K562 (cell line): ENCODE data around the gene APCDD1L. TPM values are rescaled to one million over a fixed set of nuclear protein-coding genes. Genes with fewer than 3 reads are reported as not detected.

Experiments used
- ATAC-seq: fragments of 200-7000 bp; cut with Tn5 transposase; 3 replicates; pipeline ENCODE4 v1.9.1; 2020; ENCODE audit warnings: moderate library complexity
- BruUV-seq: library from RNA; stranded (reverse); fragments of 400-500 nt; replicated peaks from 2 replicates; lab custom pipeline; 2021; lab: Mats Ljungman, UMichigan
- CTCF ChIA-PET: fragments of 300-600 bp; formaldehyde crosslinking; extraction: SDS; loops from one replicate; lab custom pipeline; 2021; ENCODE audit warnings: low intra/inter-chr PET ratio; lab: Yijun Ruan, JAX
- POLR2A ChIA-PET: fragments of 300-600, 350-650 bp; sonication (Branson Sonifier 250); formaldehyde crosslinking; extraction: SDS; loops from one replicate; lab custom pipeline; 2021; ENCODE audit warnings: antibody characterized with exemption, inconsistent platforms; lab: Yijun Ruan, JAX
- DNase-seq, 4 experiments: peaks; one replicate each; pipeline versions ENCODE4 v3.0.0 to v3.0.0-alpha.2; 2011 to 2018; ENCODE audit warnings: low spot score in 3 of 4, mixed read lengths in 3 of 4; ENCODE audit errors: extremely low read depth in 1 of 4
- FAIRE-seq: peaks from 2 replicates; lab custom pipeline; 2011; peaks lifted over from hg19 to GRCh38; lab: Jason Lieb, UNC
- H2AFZ ChIP-seq: 2 replicates; pipeline ENCODE4 v1.6.0; 2011; ENCODE audit warnings: low read depth, low read length, control low read depth, inconsistent platforms
- H3K27ac ChIP-seq: fragments of 200-600 bp; 3 replicates; pipeline ENCODE4 v1.8.0; 2011; ENCODE audit warnings: low read depth, mild to moderate bottlenecking, control low read depth, inconsistent platforms, low read length, moderate library complexity, mixed read lengths; ENCODE audit errors: extremely low read depth
- H3K27me3 ChIP-seq, 2 experiments: fragments of 300-600 bp in 1 of 2; 2 replicates in 1 of 2; 3 replicates in 1 of 2; pipeline versions ENCODE4 v1.6.0 to v1.8.0; 2011; ENCODE audit warnings: inconsistent platforms in 2 of 2, low read length in 2 of 2, mild to moderate bottlenecking in 1 of 2, mixed read lengths in 1 of 2, moderate library complexity in 1 of 2; ENCODE audit not compliant: control insufficient read depth in 2 of 2, insufficient read depth in 2 of 2
- H3K36me3 ChIP-seq: fragments of 300-600 bp; 3 replicates; pipeline ENCODE4 v1.8.0; 2011; ENCODE audit warnings: mild to moderate bottlenecking, low read length, inconsistent platforms; ENCODE audit not compliant: control insufficient read depth, insufficient read depth
- H3K4me1 ChIP-seq, 2 experiments: fragments of 200-600 bp in 1 of 2; replicated peaks in 1 of 2; 2 replicates in 1 of 2; 3 replicates in 1 of 2; pipeline versions ENCODE4 v1.5.1 to v1.8.0; 2011; ENCODE audit warnings: inconsistent platforms in 2 of 2, low read length in 2 of 2, mild to moderate bottlenecking in 1 of 2, mixed read lengths in 1 of 2, moderate library complexity in 1 of 2; ENCODE audit not compliant: control insufficient read depth in 2 of 2, insufficient read depth in 2 of 2
- H3K4me2 ChIP-seq: 2 replicates; pipeline ENCODE4 v1.6.1; 2011; ENCODE audit warnings: low read length, control low read depth, inconsistent platforms, mixed read lengths; ENCODE audit not compliant: insufficient read depth
- H3K4me3 ChIP-seq: fragments of 200-600 bp; sonication (generic), shearing (Covaris generic); 2 replicates; pipeline ENCODE4 v1.5.1; 2016; ENCODE audit warnings: control low read depth, inconsistent platforms
- H3K79me2 ChIP-seq: fragments of 200-600 bp; 3 replicates; pipeline ENCODE4 v1.8.0; 2011; ENCODE audit warnings: low read length, inconsistent platforms; ENCODE audit not compliant: control insufficient read depth, insufficient read depth
- H3K9ac ChIP-seq, 2 experiments: 2 replicates each; pipeline versions ENCODE4 v1.6.0 to v1.6.1; 2011; ENCODE audit warnings: low read depth in 2 of 2, low read length in 2 of 2, control low read depth in 1 of 2, inconsistent platforms in 1 of 2, mild to moderate bottlenecking in 1 of 2, mixed read lengths in 1 of 2; ENCODE audit not compliant: insufficient read depth in 1 of 2
- H3K9me1 ChIP-seq: one replicate; pipeline ENCODE4 v1.6.0; 2011; ENCODE audit warnings: inconsistent platforms, mild to moderate bottlenecking, low read length, moderate library complexity; ENCODE audit not compliant: control insufficient read depth, insufficient read depth
- H3K9me3 ChIP-seq: replicated peaks from 2 replicates; pipeline ENCODE4 v1.5.1; 2011; ENCODE audit warnings: low read depth, low read length, inconsistent platforms; ENCODE audit not compliant: control insufficient read depth, insufficient read depth
- H4K20me1 ChIP-seq: replicated peaks from 2 replicates; pipeline ENCODE4 v1.6.1; 2011; ENCODE audit warnings: low read length, inconsistent platforms, mixed read lengths; ENCODE audit not compliant: control insufficient read depth, insufficient read depth
- ADNP ChIP-seq: fragments of 200-800 bp; sonication (Bioruptor generic); IDR thresholded peaks from 2 replicates; pipeline ENCODE4 v1.6.1; 2016; ENCODE audit warnings: missing genetic modification characterization, missing compliant biosample characterization
- COPS2 ChIP-seq: fragments of 450-650 bp; conservative IDR thresholded peaks from 2 replicates; pipeline ENCODE4 v1.6.1; 2016; ENCODE audit warnings: mild to moderate bottlenecking, moderate library complexity
- DPF2 ChIP-seq: fragments of 450-650 bp; IDR thresholded peaks from 2 replicates; pipeline ENCODE4 v1.6.1; 2016
- PYGO2 ChIP-seq: fragments of 450-650 bp; IDR thresholded peaks from 2 replicates; pipeline ENCODE4 v1.6.1; 2016; ENCODE audit warnings: mild to moderate bottlenecking, missing genetic modification characterization, moderate library complexity, missing compliant biosample characterization
- SOX6 ChIP-seq: fragments of 450-650 bp; IDR thresholded peaks from 2 replicates; pipeline ENCODE4 v1.6.1; 2014; ENCODE audit warnings: mild to moderate bottlenecking
- WGBS: fragments of 100-300 bp; shearing (Covaris generic); methylation state at CpG from one replicate; pipeline ENCODE4 v1.1.6; 2016; ENCODE audit warnings: low coverage, mixed read lengths; ENCODE audit not compliant: insufficient coverage; ENCODE audit errors: missing lambda C conversion rate; 5-methylcytosine and 5-hydroxymethylcytosine counted together
- in situ Hi-C: fragments of 300-500 bp; cut with MboI; formaldehyde crosslinking; loops from 4 replicates; pipeline ENCODE4 v1.15.0; 2018; ENCODE audit warnings: inconsistent platforms, mixed read lengths
- intact Hi-C: fragments of 100-400 bp; cut with micrococcal nuclease; formaldehyde crosslinking; loops from 2 replicates; pipeline ENCODE4 v1.14.2; 2022
- polyA plus RNA-seq, 8 experiments: library from polyadenylated mRNA; depleted of rRNA in 4 of 8; stranded (reverse) in 5 of 8; unstranded in 3 of 8; fragments of >200 nt; fragmentation: Nextera tagmentation in 2 of 8; fragmentation: Illumina TruSeq in 1 of 8; extraction: Ambion mirVana in 2 of 8; extraction: Trizol in 1 of 8; gene quantifications; 2 replicates each; pipeline versions ENCODE4 v1.2.1 to v1.2.3, GENCODE V29; 2011 to 2014; ENCODE audit warnings: inconsistent platforms in 1 of 8, missing spikeins in 1 of 8
- total RNA-seq, 7 experiments: library from RNA; depleted of rRNA in 6 of 7; stranded (reverse); fragments of >200 nt in 6 of 7; fragmentation: Illumina TruSeq in 2 of 7; extraction: Trizol in 2 of 7; gene quantifications; 2 replicates each; pipeline versions ENCODE4 v1.2.1 to v1.2.3, GENCODE V29; 2011 to 2021; ENCODE audit warnings: low replicate concordance in 1 of 7

Gene APCDD1L
- total and polyA plus RNA-seq, 9 of the 15 experiments (the other 6 are each of a cell fraction or from before 2014, with no cell fraction given): not detected

DNA sequence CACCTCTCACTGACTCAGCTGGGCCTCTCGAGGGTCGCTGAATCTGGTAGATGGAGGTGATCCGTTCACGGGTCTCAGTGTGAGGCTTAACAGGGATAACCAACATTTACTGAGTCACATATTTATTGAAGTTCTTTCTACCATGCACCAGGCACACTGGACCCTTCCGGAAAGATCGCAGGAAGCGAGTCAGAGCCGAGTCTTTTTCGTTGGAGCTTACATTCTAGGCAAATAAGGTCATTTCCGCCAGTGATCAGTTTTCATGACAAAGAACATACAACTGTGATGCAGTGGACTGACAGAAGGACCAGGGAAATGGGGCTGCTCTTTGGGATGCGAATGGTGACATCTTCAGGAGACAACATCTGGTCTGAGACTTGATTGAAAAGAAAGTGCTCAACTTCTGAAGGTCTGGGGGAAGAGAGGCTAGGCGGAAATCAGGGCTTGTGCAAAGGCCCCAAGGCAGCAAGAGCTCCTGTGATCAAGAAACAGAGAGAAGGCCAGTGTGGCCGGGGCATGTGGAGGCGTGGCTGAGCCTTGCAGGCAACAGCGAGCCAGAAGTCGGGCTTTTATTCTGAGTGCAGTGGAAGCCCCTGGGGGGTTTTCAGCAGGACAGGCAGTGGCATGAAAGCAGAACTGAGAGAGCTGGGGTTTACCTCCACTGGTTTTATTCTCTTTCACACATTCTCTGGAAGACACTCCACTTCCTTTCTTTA, 56.7 kb downstream of the APCDD1L start:
- POLR2A ChIA-PET: interaction anchor here (0.7 to 1.3 kb wide), 2 partner anchors 17 to 26 kb away, joined by 3 to 4 read pairs; no protein-coding TSS in a partner anchor
- Histone ChIP-seq H3K9me1 (peaks cover 4% of the 10 kb centered on the region), H4K20me1 (0 out of 2 replicates have a peak, but pooled peaks cover 3% of the 10 kb centered on the region), H3K4me2 (no peak overlapping the region), H3K27ac (no peak overlapping the region), H3K4me3 (no peak overlapping the region), H2AFZ (no peak overlapping the region), H3K27me3 (peaks cover 0 to 4% of the 10 kb centered on the region in 2 experiments; a peak in 2 of 5 replicates), H3K4me1 (peaks cover 0 to 7% of the 10 kb centered on the region in 2 experiments; a peak in 1 of 5 replicates), H3K9ac (no peak overlapping the region), H3K9me3 (no peaks in the 10 kb centered on the region), H3K36me3 (no peaks in the 10 kb centered on the region), H3K79me2 (no peaks in the 10 kb centered on the region)
- FAIRE-seq: no peak
- intact Hi-C loops (no loop called here), in situ Hi-C loops (no loop called here)
- no peak for TF ChIP-seq DPF2
- WGBS: 56% methylated on average over 16 of the region's 16 CpGs
- CTCF ChIA-PET: interaction anchor here (0.8 kb wide), 1 partner anchor 222 kb away, joined by 3 read pairs; no protein-coding TSS in a partner anchor
- no peak for ATAC-seq
- no peak for DNase-seq
- no TSS peak for BruUV-seq

DNA sequence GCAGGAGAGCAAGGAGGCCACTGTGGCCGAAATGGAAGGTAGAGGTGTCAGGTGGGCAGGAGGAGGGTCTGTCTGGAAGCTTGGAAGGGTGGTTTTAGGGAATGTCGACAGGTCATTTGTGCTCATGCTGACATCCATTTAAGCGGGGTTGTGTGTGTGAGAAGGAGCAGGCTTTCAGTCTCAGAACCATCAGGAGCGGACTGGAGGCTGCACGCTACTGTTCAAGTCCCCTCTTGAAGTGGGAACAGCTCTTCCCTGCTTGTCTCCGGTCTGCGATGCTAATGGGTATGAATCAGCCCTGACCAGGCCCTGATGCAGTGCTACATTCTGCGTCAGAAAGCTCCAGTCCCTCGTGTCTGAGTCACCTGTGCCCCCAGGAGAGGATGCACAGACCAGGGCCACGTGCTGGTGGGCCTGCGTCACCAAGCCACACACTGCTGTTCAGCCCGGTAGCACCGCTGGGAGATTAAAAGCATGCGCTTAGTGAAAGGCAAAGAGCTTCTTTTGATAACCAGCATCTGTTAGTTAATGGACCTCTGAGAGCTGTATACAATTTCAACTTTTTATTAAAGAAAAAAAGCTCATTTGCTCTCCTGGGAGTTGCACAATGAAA, 58.0 kb downstream of the APCDD1L start:
- FAIRE-seq: no peak
- ChIA-PET CTCF (no interaction called here), POLR2A (interaction anchor here (0.5 to 0.6 kb wide), 2 partner anchors 27 to 323 kb away, joined by 3 to 4 read pairs; no protein-coding TSS in a partner anchor)
- Histone ChIP-seq H3K9me3 (no peaks in the 10 kb centered on the region), H3K9me1 (peaks cover 4% of the 10 kb centered on the region), H3K9ac (no peak overlapping the region), H3K36me3 (no peaks in the 10 kb centered on the region), H3K4me1 (peaks cover 0 to 7% of the 10 kb centered on the region in 2 experiments; a peak in 1 of 5 replicates), H3K27ac (no peak overlapping the region), H4K20me1 (0 out of 2 replicates have a peak, but pooled peaks cover 3% of the 10 kb centered on the region), H2AFZ (no peak overlapping the region), H3K4me3 (no peak overlapping the region), H3K27me3 (peaks cover 0 to 4% of the 10 kb centered on the region in 2 experiments; a peak in 1 of 5 replicates), H3K79me2 (no peaks in the 10 kb centered on the region), H3K4me2 (no peak overlapping the region)
- intact Hi-C loops (no loop called here), in situ Hi-C loops (no loop called here)
- WGBS: 79% methylated on average over 12 of the region's 14 CpGs
- BruUV-seq: no TSS peak
- ATAC-seq: no peak
- DNase-seq: no peak
- TF ChIP-seq SOX6 (no peak), ADNP (tag) (no peak), COPS2 (no peak), PYGO2 (no peak)
